GM19372 (cell line): ENCODE results near the gene MYL9.

Experiments used
- ATAC-seq: cut with Tn5 transposase; IDR thresholded peaks from one replicate; pipeline ENCODE4 v1.9.1; 2021; ENCODE audit warnings: mild to moderate bottlenecking, low read depth, moderate library complexity; ENCODE audit not compliant: unreplicated experiment

The MYL9 gene

GRCh38 chr20:36525620-36526365, 15.5 kb upstream of the MYL9 start:
- ATAC-seq = no peak

GRCh38 chr20:36526521-36527011, 14.8 kb upstream of the MYL9 start:
- ATAC-seq = no peak

- no peak for ATAC-seq
Observed at GRCh38 chr20:36527331-36528125, 13.8 kb upstream of the MYL9 start.

- ATAC-seq = no peak
Observed at GRCh38 chr20:36528176-36528874, 13.0 kb upstream of the MYL9 start.

GRCh38 chr20:36528875-36529417, 12.4 kb upstream of the MYL9 start:
- ATAC-seq = no peak

GRCh38 chr20:36532388-36532787, 8.9 kb upstream of the MYL9 start:
- ATAC-seq = no peak

GRCh38 chr20:36532822-36533221, 8.5 kb upstream of the MYL9 start:
- no peak for ATAC-seq

- ATAC-seq = no peak
Observed at GRCh38 chr20:36538026-36538722, 3.1 kb upstream of the MYL9 start.

GRCh38 chr20:36540551-36541211, 638 bp upstream of the MYL9 start:
- ATAC-seq = no peak

GRCh38 chr20:36541768-36542488, 609 bp downstream of the MYL9 start:
- no peak for ATAC-seq

GRCh38 chr20:36542516-36543183, 1.3 kb downstream of the MYL9 start:
- no peak for ATAC-seq

GRCh38 chr20:36543184-36544133, 2.1 kb downstream of the MYL9 start:
- no peak for ATAC-seq

GRCh38 chr20:36544134-36545018, 3.1 kb downstream of the MYL9 start:
- no peak for ATAC-seq

GRCh38 chr20:36546111-36546736, 4.9 kb downstream of the MYL9 start:
- no peak for ATAC-seq

GRCh38 chr20:36547186-36548005, 6.1 kb downstream of the MYL9 start:
- ATAC-seq = no peak
